ENCODE results near the gene BTG1. TPM values are rescaled to one million over a fixed set of nuclear protein-coding genes. Genes with fewer than 3 reads are reported as not detected.

BTG1 gene
- total RNA-seq, 1 experiment from 2014 or later, result 32.7 TPM

GRCh38 chr12:92156704-92157395 is 11.2 kb upstream of the BTG1 start:
- no peak for DNase-seq
- no peak overlapping the region for H3K56ac ChIP-seq (ENCODE audit: insufficient read length, low read depth, low read length)
- no peak overlapping the region for H2AFZ ChIP-seq (ENCODE audit: low read length)
- Mint-ChIP-seq H3K36me3 (ENCODE audit: insufficient read depth in 1 of 3, low read depth in 3 of 3) (peaks cover 0 to 7% (median 0%) of the 10 kb centered on the region in 3 experiments; a peak in 2 of 7 replicates), H3K4me3 (no peak overlapping the region), H3K9me3 (no peaks in the 10 kb centered on the region), H3K27ac (peak overlapping the region in 1 of 3 experiments; percentile 57; a peak in 2 of 7 replicates), H3K4me1 (peaks cover 0 to 2% of the 10 kb centered on the region in 2 experiments; a peak in 1 of 4 replicates), H3K27me3 (ENCODE audit: low read depth) (no peaks in the 10 kb centered on the region)
- no peaks in the 10 kb centered on the region for H4K20me1 ChIP-seq (ENCODE audit: control insufficient read depth, insufficient read depth, insufficient read length)
- no peaks in the 10 kb centered on the region for H3K23me2 ChIP-seq (ENCODE audit: insufficient read length, low read depth, low read length, poor library complexity, severe bottlenecking)
- no peak overlapping the region for H3K4me2 ChIP-seq (ENCODE audit: insufficient read depth, insufficient read length, low read length)
- no peak overlapping the region for H4K8ac ChIP-seq (replicated peaks; ENCODE audit: insufficient read length, low read depth, low read length)
- no peak overlapping the region for H2BK120ac ChIP-seq (ENCODE audit: low read depth, low read length, poor library complexity, severe bottlenecking)
- no peak overlapping the region for H4K91ac ChIP-seq (ENCODE audit: insufficient read length, low read depth, low read length)
- TF ChIP-seq CTCF (conservative IDR thresholded peaks at IDR 0.05), result no peak
- H3K9me3 ChIP-seq (ENCODE audit: control insufficient read depth, low read depth, low read length), result no peaks in the 10 kb centered on the region
- no peak overlapping the region for H3K27ac ChIP-seq (ENCODE audit: insufficient read length, low read depth, low read length)
- no peak overlapping the region for H4K5ac ChIP-seq (ENCODE audit: insufficient read length, low read depth, low read length)
- no peak overlapping the region for H2BK12ac ChIP-seq (ENCODE audit: insufficient read length, low read depth, low read length)
- no peak overlapping the region for H2BK5ac ChIP-seq (ENCODE audit: insufficient read length, low read length)
- H3T11ph ChIP-seq (ENCODE audit: low read length), result no peak overlapping the region
- H3K9ac ChIP-seq (ENCODE audit: extremely low read depth, insufficient read length, low read length), result no peak overlapping the region
- H2BK20ac ChIP-seq (ENCODE audit: low read depth, low read length, poor library complexity, severe bottlenecking), result no peak overlapping the region
- H3K18ac ChIP-seq (ENCODE audit: insufficient read length, low read depth, low read length), result no peak overlapping the region
- H3K27me3 ChIP-seq (ENCODE audit: insufficient read depth, low read length), result no peaks in the 10 kb centered on the region
- H3K14ac ChIP-seq (ENCODE audit: insufficient read depth, low read length), result no peak overlapping the region
- WGBS (ENCODE audit: extremely low coverage, insufficient read length, low lambda C conversion rate), result no CpG with 5 or more reads among the region's 6 CpGs
- H3K23ac ChIP-seq (ENCODE audit: insufficient read length, low read depth, low read length), result no peak overlapping the region
- H3K4me1 ChIP-seq (ENCODE audit: insufficient read depth, low read length), result no peaks in the 10 kb centered on the region
- H3K79me2 ChIP-seq (ENCODE audit: insufficient read depth, low read length), result no peaks in the 10 kb centered on the region
- H3K4ac ChIP-seq (ENCODE audit: low read depth, low read length), result no peak overlapping the region
- H2AK5ac ChIP-seq (ENCODE audit: insufficient read length, low read length), result no peak overlapping the region
- no peak overlapping the region for H2BK15ac ChIP-seq (ENCODE audit: low read depth, low read length)
- no peaks in the 10 kb centered on the region for H3K79me1 ChIP-seq (ENCODE audit: insufficient read depth, low read depth, low read length, poor library complexity, severe bottlenecking)
